A673 (cell line): ENCODE measurements around the gene ZNF341. TPM values are rescaled to one million over a fixed set of nuclear protein-coding genes. Genes with fewer than 3 reads are reported as not detected.

ENCODE experiments used
- BruUV-seq: library from RNA; stranded (reverse); fragments of 400-500 nt; replicated peaks from 2 replicates; lab custom pipeline; 2021; lab: Mats Ljungman, UMichigan
- CTCF ChIA-PET: fragments of 300-600 bp; sonication (Branson Sonifier 250); formaldehyde crosslinking; loops from one replicate; lab custom pipeline; 2022; ENCODE audit warnings: antibody characterized with exemption; lab: Charles Lee
- POLR2A ChIA-PET: fragments of 300-600 bp; sonication (Branson Sonifier 250); formaldehyde crosslinking; loops from one replicate; lab custom pipeline; 2022; ENCODE audit warnings: antibody characterized with exemption; ENCODE audit not compliant: low non-redundant PET; lab: Charles Lee
- DNase-seq: peaks from one replicate; pipeline ENCODE4 v3.0.0-alpha.2; 2015; ENCODE audit warnings: low spot score
- H3K27ac ChIP-seq: fragments of 200-600 bp; sonication (generic); 2 replicates; pipeline ENCODE4 v1.5.1; 2016; ENCODE audit warnings: mixed run types, low read depth, mild to moderate bottlenecking, mixed read lengths, antibody characterized with exemption, low read length; ENCODE audit not compliant: poor library complexity, severe bottlenecking
- H3K27me3 ChIP-seq: fragments of 200-600 bp; sonication (generic); replicated peaks from 2 replicates; pipeline ENCODE4 v1.6.1; 2017; ENCODE audit warnings: mixed run types, low read depth, mild to moderate bottlenecking, mixed read lengths, antibody characterized with exemption, low read length; ENCODE audit not compliant: insufficient read depth, poor library complexity
- H3K36me3 ChIP-seq: fragments of 200-600 bp; sonication (generic); 2 replicates; pipeline ENCODE4 v1.6.1; 2016; ENCODE audit warnings: mixed run types, mild to moderate bottlenecking, mixed read lengths, antibody characterized with exemption, low read length; ENCODE audit not compliant: insufficient read depth, poor library complexity, severe bottlenecking
- H3K4me1 ChIP-seq: fragments of 200-600 bp; sonication (generic); 2 replicates; pipeline ENCODE4 v1.6.1; 2017; ENCODE audit warnings: mixed run types, mild to moderate bottlenecking, mixed read lengths, antibody characterized with exemption, low read length; ENCODE audit not compliant: insufficient read depth, poor library complexity, severe bottlenecking
- H3K4me3 ChIP-seq: fragments of 200-600 bp; sonication (generic); 2 replicates; pipeline ENCODE4 v1.5.1; 2016; ENCODE audit warnings: low read depth, mixed run types, mild to moderate bottlenecking, mixed read lengths, low read length; ENCODE audit not compliant: poor library complexity, severe bottlenecking
- H3K9me3 ChIP-seq: fragments of 200-600 bp; sonication (generic); 2 replicates; pipeline ENCODE4 v1.6.1; 2016; ENCODE audit warnings: mixed run types, low read depth, mild to moderate bottlenecking, mixed read lengths, antibody characterized with exemption, low read length; ENCODE audit not compliant: poor library complexity, severe bottlenecking
- EZH2 ChIP-seq: fragments of 200-600 bp; sonication (generic); IDR thresholded peaks from 2 replicates; pipeline ENCODE4 v1.6.1; 2017; ENCODE audit warnings: borderline replicate concordance, low read depth, mild to moderate bottlenecking, mixed read lengths, antibody characterized with exemption, low read length; ENCODE audit not compliant: poor library complexity, severe bottlenecking
- intact Hi-C: fragments of 100-400 bp; cut with micrococcal nuclease; formaldehyde crosslinking; loops from one replicate; pipeline ENCODE4 v1.10.0; 2022; ENCODE audit not compliant: unreplicated experiment
- total RNA-seq: library from RNA; stranded (reverse); gene quantifications from 2 replicates; pipeline ENCODE4 v1.2.3, GENCODE V29; 2021
- TF ChIP-seq, protein P1 (sequence below): fragments of 300-800, 200-600 bp; sonication (generic); conservative IDR thresholded peaks from 2 replicates; pipeline ENCODE4 v1.5.1; 2017; ENCODE audit warnings: low read depth, mild to moderate bottlenecking, antibody characterized with exemption, low read length, moderate library complexity, mixed read lengths

The ZNF341 gene
- total RNA-seq, 1 experiment from 2014 or later = 5.0 TPM

GRCh38 chr20:33812908-33813462, 81.2 kb downstream of the ZNF341 start:
- POLR2A ChIA-PET = interaction anchor here (0.5 to 1.0 kb wide), 3 partner anchors 34 to 299 kb away, joined by 4 to 6 read pairs (median 5); partner anchors contain the start of gene EIF2S2
- BruUV-seq = no TSS peak

GRCh38 chr20:33814238-33814712, 82.5 kb downstream of the ZNF341 start:
- Histone ChIP-seq H3K27me3 (no peaks in the 10 kb centered on the region), H3K9me3 (no peaks in the 10 kb centered on the region), H3K4me3 (no peak overlapping the region), H3K4me1 (peaks cover 8% of the 10 kb centered on the region), H3K36me3 (no peaks in the 10 kb centered on the region), H3K27ac (no peak overlapping the region)
- no TSS peak for BruUV-seq
- ChIA-PET CTCF (no interaction called here), POLR2A (no interaction called here)
- intact Hi-C loops = no loop called here
- no peak for TF ChIP-seq EZH2
- TF ChIP-seq, protein P1, sequence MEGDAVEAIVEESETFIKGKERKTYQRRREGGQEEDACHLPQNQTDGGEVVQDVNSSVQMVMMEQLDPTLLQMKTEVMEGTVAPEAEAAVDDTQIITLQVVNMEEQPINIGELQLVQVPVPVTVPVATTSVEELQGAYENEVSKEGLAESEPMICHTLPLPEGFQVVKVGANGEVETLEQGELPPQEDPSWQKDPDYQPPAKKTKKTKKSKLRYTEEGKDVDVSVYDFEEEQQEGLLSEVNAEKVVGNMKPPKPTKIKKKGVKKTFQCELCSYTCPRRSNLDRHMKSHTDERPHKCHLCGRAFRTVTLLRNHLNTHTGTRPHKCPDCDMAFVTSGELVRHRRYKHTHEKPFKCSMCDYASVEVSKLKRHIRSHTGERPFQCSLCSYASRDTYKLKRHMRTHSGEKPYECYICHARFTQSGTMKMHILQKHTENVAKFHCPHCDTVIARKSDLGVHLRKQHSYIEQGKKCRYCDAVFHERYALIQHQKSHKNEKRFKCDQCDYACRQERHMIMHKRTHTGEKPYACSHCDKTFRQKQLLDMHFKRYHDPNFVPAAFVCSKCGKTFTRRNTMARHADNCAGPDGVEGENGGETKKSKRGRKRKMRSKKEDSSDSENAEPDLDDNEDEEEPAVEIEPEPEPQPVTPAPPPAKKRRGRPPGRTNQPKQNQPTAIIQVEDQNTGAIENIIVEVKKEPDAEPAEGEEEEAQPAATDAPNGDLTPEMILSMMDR = no peak
- no peak for DNase-seq

More at GRCh38 chr20:33812908-33813462, 81.2 kb downstream of the ZNF341 start:
- CTCF ChIA-PET = interaction anchor here (0.6 kb wide), 1 partner anchor 297 kb away, joined by 7 read pairs; no protein-coding TSS in a partner anchor
- Histone ChIP-seq H3K27me3 (no peaks in the 10 kb centered on the region), H3K9me3 (no peaks in the 10 kb centered on the region), H3K36me3 (no peaks in the 10 kb centered on the region), H3K4me3 (peak overlapping the region; percentile 91), H3K27ac (no peak overlapping the region), H3K4me1 (peaks cover 8% of the 10 kb centered on the region)
- TF ChIP-seq, protein P1 = no peak
- no peak for TF ChIP-seq EZH2
- DNase-seq = peak; percentile 29
- intact Hi-C loops = no loop called here

DNA sequence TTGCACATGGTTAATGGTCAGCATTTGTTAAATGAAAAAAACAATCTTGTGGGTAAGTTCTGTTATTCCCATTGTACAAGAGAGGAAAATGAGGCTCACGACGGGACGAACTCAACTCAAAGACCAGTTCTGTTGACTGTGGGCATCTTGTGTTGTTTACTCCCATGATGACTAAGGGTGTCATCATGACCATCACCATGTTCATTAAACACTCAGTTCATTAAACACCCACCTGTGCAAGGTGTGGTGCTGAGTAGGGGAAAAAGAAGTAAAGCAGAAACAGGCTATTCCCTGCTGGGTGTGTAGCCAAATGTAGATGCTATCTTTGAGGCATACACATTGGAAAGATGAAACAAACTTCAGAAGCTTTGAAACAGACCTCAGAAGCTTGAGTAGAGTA, 83.9 kb downstream of the ZNF341 start:
- Histone ChIP-seq H3K4me3 (no peak overlapping the region), H3K9me3 (no peaks in the 10 kb centered on the region), H3K4me1 (peaks cover 8% of the 10 kb centered on the region), H3K27me3 (no peaks in the 10 kb centered on the region), H3K27ac (no peak overlapping the region), H3K36me3 (no peaks in the 10 kb centered on the region)
- BruUV-seq = no TSS peak
- no peak for TF ChIP-seq EZH2
- TF ChIP-seq, protein P1 = no peak
- ChIA-PET POLR2A (no interaction called here), CTCF (no interaction called here)
- intact Hi-C loops = no loop called here
- DNase-seq = no peak
